Measurements from ENCODE around the gene KPTN.

DNA sequence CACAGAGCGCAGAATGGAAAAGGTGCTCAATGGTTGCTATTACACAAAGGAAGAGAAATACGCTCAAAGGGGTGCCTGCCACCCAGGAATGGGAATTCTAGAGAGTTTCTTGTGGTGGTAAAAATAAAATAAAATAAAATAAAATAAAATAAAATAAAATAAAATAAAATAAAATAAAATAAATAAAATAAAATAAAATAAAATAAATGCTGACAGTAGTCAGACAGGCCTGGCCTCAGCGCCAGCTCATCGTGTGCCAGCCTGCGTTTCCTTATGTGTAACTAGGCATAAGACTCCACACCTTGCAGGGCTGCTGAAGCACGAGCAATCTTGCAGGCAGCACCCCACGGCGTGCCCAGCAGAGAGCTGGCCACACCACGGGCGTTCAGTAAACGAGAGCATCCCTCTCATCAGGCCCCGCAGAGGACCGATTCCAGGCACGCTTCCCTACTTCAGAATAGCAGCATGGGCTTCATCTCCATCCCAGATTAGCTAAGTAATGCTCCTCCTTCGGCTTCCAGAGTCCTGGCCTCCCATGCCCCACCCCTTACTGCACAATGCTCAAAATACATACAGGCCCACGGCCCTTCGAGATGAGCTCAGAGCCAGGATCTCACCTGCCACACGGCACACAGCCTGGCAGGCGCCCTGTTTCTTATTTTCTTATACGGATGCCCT lies 25.3 kb upstream of the KPTN start:
- TF ChIP-seq, protein P1, sequence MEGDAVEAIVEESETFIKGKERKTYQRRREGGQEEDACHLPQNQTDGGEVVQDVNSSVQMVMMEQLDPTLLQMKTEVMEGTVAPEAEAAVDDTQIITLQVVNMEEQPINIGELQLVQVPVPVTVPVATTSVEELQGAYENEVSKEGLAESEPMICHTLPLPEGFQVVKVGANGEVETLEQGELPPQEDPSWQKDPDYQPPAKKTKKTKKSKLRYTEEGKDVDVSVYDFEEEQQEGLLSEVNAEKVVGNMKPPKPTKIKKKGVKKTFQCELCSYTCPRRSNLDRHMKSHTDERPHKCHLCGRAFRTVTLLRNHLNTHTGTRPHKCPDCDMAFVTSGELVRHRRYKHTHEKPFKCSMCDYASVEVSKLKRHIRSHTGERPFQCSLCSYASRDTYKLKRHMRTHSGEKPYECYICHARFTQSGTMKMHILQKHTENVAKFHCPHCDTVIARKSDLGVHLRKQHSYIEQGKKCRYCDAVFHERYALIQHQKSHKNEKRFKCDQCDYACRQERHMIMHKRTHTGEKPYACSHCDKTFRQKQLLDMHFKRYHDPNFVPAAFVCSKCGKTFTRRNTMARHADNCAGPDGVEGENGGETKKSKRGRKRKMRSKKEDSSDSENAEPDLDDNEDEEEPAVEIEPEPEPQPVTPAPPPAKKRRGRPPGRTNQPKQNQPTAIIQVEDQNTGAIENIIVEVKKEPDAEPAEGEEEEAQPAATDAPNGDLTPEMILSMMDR (conservative IDR thresholded peaks at IDR 0.05 in 1 of 2, IDR thresholded peaks at IDR 0.05 in 1 of 2; ENCODE audit: low read depth in 1 of 2, low read length in 2 of 2), result no peak
- TF ChIP-seq EZH2 (IDR thresholded peaks at IDR 0.05; ENCODE audit: low read length, missing control alignments), result no peak

Data from fibroblast of lung (primary cell).